GM23338 (cell line): ENCODE results near the gene ITGA2. TPM values are rescaled to one million over a fixed set of nuclear protein-coding genes. Genes with fewer than 3 reads are reported as not detected.

Experiments
- ATAC-seq: fragments of 200-7000 bp; cut with Tn5 transposase; 3 replicates; pipeline ENCODE4 v1.9.1; 2020
- DNase-seq: peaks from one replicate; pipeline ENCODE4 v3.0.0-alpha.2; 2015; ENCODE audit warnings: low spot score
- H2AFZ ChIP-seq: fragments of 200-600 bp; sonication (generic); 2 replicates; pipeline ENCODE4 v1.8.0; 2016; ENCODE audit warnings: antibody characterized with exemption, mild to moderate bottlenecking, moderate library complexity
- H3F3A ChIP-seq: fragments of 200-600 bp; sonication (generic); replicated peaks from 2 replicates; pipeline ENCODE4 v1.8.0; 2017; ENCODE audit warnings: antibody characterized with exemption, mixed run types, low read depth
- H3K27ac ChIP-seq: fragments of 200-600 bp; sonication (generic); 2 replicates; pipeline ENCODE4 v1.6.1; 2016; ENCODE audit warnings: low read depth
- H3K27me3 ChIP-seq: fragments of 200-600 bp; sonication (generic); 2 replicates; pipeline ENCODE4 v1.8.0; 2016; ENCODE audit warnings: mild to moderate bottlenecking, mixed run types, moderate library complexity; ENCODE audit not compliant: insufficient read depth
- H3K36me3 ChIP-seq: fragments of 200-600 bp; sonication (generic); 2 replicates; pipeline ENCODE4 v1.8.0; 2016; ENCODE audit warnings: mild to moderate bottlenecking; ENCODE audit not compliant: insufficient read depth
- H3K4me1 ChIP-seq: fragments of 200-600 bp; sonication (generic); 2 replicates; pipeline ENCODE4 v1.8.0; 2016; ENCODE audit warnings: mild to moderate bottlenecking, moderate library complexity; ENCODE audit not compliant: insufficient read depth
- H3K4me2 ChIP-seq: fragments of 200-600 bp; sonication (generic); 2 replicates; pipeline ENCODE4 v1.7.1; 2017; ENCODE audit warnings: mixed run types
- H3K4me3 ChIP-seq: fragments of 200-600 bp; sonication (generic); 2 replicates; pipeline ENCODE4 v1.6.1; 2016; ENCODE audit warnings: mixed run types
- H3K79me2 ChIP-seq: fragments of 200-600 bp; sonication (generic); replicated peaks from 2 replicates; pipeline ENCODE4 v1.8.0; 2017; ENCODE audit warnings: mild to moderate bottlenecking; ENCODE audit not compliant: insufficient read depth
- H3K9me2 ChIP-seq: fragments of 200-600 bp; sonication (generic); 2 replicates; pipeline ENCODE4 v1.8.0; 2017; ENCODE audit not compliant: insufficient read depth
- H4K20me1 ChIP-seq: fragments of 200-600 bp; sonication (generic); replicated peaks from 2 replicates; pipeline ENCODE4 v1.8.0; 2017; ENCODE audit warnings: mild to moderate bottlenecking; ENCODE audit not compliant: insufficient read depth
- H3K27ac Mint-ChIP-seq: 2 replicates; pipeline ENCODE4 v1.8.0; 2020; ENCODE audit warnings: inconsistent platforms, mild to moderate bottlenecking, moderate library complexity, mixed read lengths
- H3K27me3 Mint-ChIP-seq: 3 replicates; pipeline ENCODE4 v1.8.0; 2022; ENCODE audit warnings: low read depth, mild to moderate bottlenecking, moderate library complexity, mixed read lengths, inconsistent platforms; ENCODE audit not compliant: insufficient read depth, poor library complexity
- H3K36me3 Mint-ChIP-seq: 3 replicates; pipeline ENCODE4 v1.8.0; 2021; ENCODE audit warnings: low read depth, mild to moderate bottlenecking, inconsistent platforms, moderate library complexity, mixed read lengths
- H3K4me1 Mint-ChIP-seq: 3 replicates; pipeline ENCODE4 v1.8.0; 2020; ENCODE audit warnings: mild to moderate bottlenecking, inconsistent platforms, mixed read lengths
- H3K4me3 Mint-ChIP-seq: 3 replicates; pipeline ENCODE4 v1.8.0; 2021; ENCODE audit warnings: moderate library complexity, mild to moderate bottlenecking, inconsistent platforms, mixed read lengths
- H3K9me3 Mint-ChIP-seq: 3 replicates; pipeline ENCODE4 v1.8.0; 2020; ENCODE audit warnings: moderate library complexity, mild to moderate bottlenecking, inconsistent platforms, mixed read lengths
- CTCF ChIP-seq, 2 experiments: fragments of 200-600 bp in 1 of 2; sonication (generic) in 1 of 2; conservative IDR thresholded peaks; 2 replicates each; pipeline versions ENCODE4 v1.5.1 to v1.6.1; 2016 to 2017; ENCODE audit warnings: antibody characterized with exemption in 2 of 2, low read depth in 2 of 2, mild to moderate bottlenecking in 2 of 2, moderate library complexity in 1 of 2
- ETS1 ChIP-seq: IDR thresholded peaks from 2 replicates; pipeline ENCODE4 v1.6.1; 2016; ENCODE audit warnings: antibody characterized with exemption
- NANOG ChIP-seq: IDR thresholded peaks from 2 replicates; pipeline ENCODE4 v1.6.1; 2016; ENCODE audit warnings: antibody characterized with exemption, borderline replicate concordance
- polyA plus RNA-seq: library from polyadenylated mRNA; unstranded; fragments of >200 nt; fragmentation: Nextera tagmentation; extraction: Ambion mirVana; gene quantifications from 2 replicates; pipeline ENCODE4 v1.2.1, GENCODE V29; 2016
- total RNA-seq: library from RNA; depleted of rRNA; stranded (reverse); fragments of >200 nt; shearing (Covaris generic); gene quantifications from 2 replicates; pipeline ENCODE4 v1.2.3, GENCODE V29; 2014

The ITGA2 gene
- total and polyA plus RNA-seq, 2 experiments from 2014 or later, result 2.6 to 7.1 TPM

- TF ChIP-seq CTCF (conservative IDR thresholded peaks at IDR 0.05; ENCODE audit: low read depth in 2 of 2), result peak; percentile 55 to 61
- no peak for TF ChIP-seq NANOG
- no peak overlapping the region for H3K27ac Mint-ChIP-seq
- H2AFZ ChIP-seq, result no peak overlapping the region
- H3K27ac ChIP-seq, result no peak overlapping the region
- no peaks in the 10 kb centered on the region for H3K79me2 ChIP-seq
- H3K36me3 Mint-ChIP-seq, result no peaks in the 10 kb centered on the region
- no peaks in the 10 kb centered on the region for H3K27me3 Mint-ChIP-seq
- H3K4me1 Mint-ChIP-seq, result peaks cover 6% of the 10 kb centered on the region; the same call in 2 of the 3 replicates
- no peaks in the 10 kb centered on the region for H3K9me3 Mint-ChIP-seq
- no peaks in the 10 kb centered on the region for H3K4me1 ChIP-seq
- no peaks in the 10 kb centered on the region for H4K20me1 ChIP-seq
- no peak overlapping the region for H3K4me3 ChIP-seq
- H3F3A ChIP-seq, result no peaks in the 10 kb centered on the region
- ATAC-seq (peak; percentile 85), DNase-seq (peak; percentile 70)
- no peak overlapping the region for H3K4me2 ChIP-seq
- no peaks in the 10 kb centered on the region for H3K36me3 ChIP-seq
- no peak overlapping the region for H3K4me3 Mint-ChIP-seq
- H3K9me2 ChIP-seq, result no peaks in the 10 kb centered on the region
- H3K27me3 ChIP-seq, result no peaks in the 10 kb centered on the region
These were observed 46.8 kb downstream of the ITGA2 start for GRCh38 chr5:53035868-53036381.

- ATAC-seq, result no peak
- H3K27me3 ChIP-seq, result no peaks in the 10 kb centered on the region
- no peak overlapping the region for H3K4me3 ChIP-seq
- no peaks in the 10 kb centered on the region for H3K4me1 ChIP-seq
- H2AFZ ChIP-seq, result no peak overlapping the region
- no peaks in the 10 kb centered on the region for H3K36me3 ChIP-seq
- no peaks in the 10 kb centered on the region for H3K4me1 Mint-ChIP-seq
- no peak overlapping the region for H3K27ac ChIP-seq
- no peaks in the 10 kb centered on the region for H3K27me3 Mint-ChIP-seq
- H3F3A ChIP-seq, result no peaks in the 10 kb centered on the region
- no peak overlapping the region for H3K4me3 Mint-ChIP-seq
- no peaks in the 10 kb centered on the region for H3K79me2 ChIP-seq
- no peaks in the 10 kb centered on the region for H3K9me3 Mint-ChIP-seq
- H3K4me2 ChIP-seq, result no peak overlapping the region
- no peaks in the 10 kb centered on the region for H3K36me3 Mint-ChIP-seq
- TF ChIP-seq ETS1 (no peak), CTCF (conservative IDR thresholded peaks at IDR 0.05; ENCODE audit: low read depth in 2 of 2) (no peak)
- no peak overlapping the region for H3K27ac Mint-ChIP-seq
- H4K20me1 ChIP-seq, result no peaks in the 10 kb centered on the region
- DNase-seq, result no peak
- no peaks in the 10 kb centered on the region for H3K9me2 ChIP-seq
These were observed 48.1 kb downstream of the ITGA2 start for GRCh38 chr5:53037141-53037859.
